HL-60 (cell line): ENCODE measurements around the gene POLD2.

Experiments used
- DNase-seq, 2 experiments: peaks; one replicate each; pipeline ENCODE4 v3.0.0-alpha.2; 2010 to 2020; ENCODE audit warnings: low read depth in 1 of 2, low spot score in 1 of 2
- H3K27ac ChIP-seq: fragments of 250-450 bp; sonication (Bioruptor Pico); replicated peaks from 2 replicates; pipeline ENCODE4 v1.5.1; 2020; ENCODE audit warnings: mild to moderate bottlenecking, moderate library complexity
- H3K27me3 ChIP-seq: fragments of 250-450 bp; sonication (Bioruptor Pico); 2 replicates; pipeline ENCODE4 v1.5.1; 2021; ENCODE audit warnings: mild to moderate bottlenecking, moderate library complexity; ENCODE audit not compliant: insufficient read depth, poor library complexity, severe bottlenecking
- H3K4me3 ChIP-seq: replicated peaks from 2 replicates; pipeline ENCODE4 v1.5.1; 2011; ENCODE audit warnings: mild to moderate bottlenecking, control low read depth, low read length; ENCODE audit not compliant: insufficient read depth
- CTCF ChIP-seq: IDR thresholded peaks from one replicate; pipeline ENCODE4 v1.5.1; 2011; ENCODE audit warnings: low read length, control low read depth, inconsistent platforms; ENCODE audit not compliant: insufficient read depth
- GABPA ChIP-seq: IDR thresholded peaks from 2 replicates; pipeline ENCODE4 v1.6.1; 2012; ENCODE audit warnings: low read depth
- POLR2AphosphoS5 ChIP-seq: IDR thresholded peaks from 2 replicates; pipeline ENCODE4 v1.6.1; 2012; ENCODE audit warnings: low read depth
- REST ChIP-seq: IDR thresholded peaks from 2 replicates; pipeline ENCODE4 v1.6.1; 2012; ENCODE audit warnings: low read depth; ENCODE audit not compliant: insufficient replicate concordance
- SPI1 ChIP-seq: IDR thresholded peaks from 2 replicates; pipeline ENCODE4 v1.6.1; 2012; ENCODE audit warnings: low read depth, mild to moderate bottlenecking, borderline replicate concordance

POLD2 gene

GRCh38 chr7:44162179-44162578 is 38.8 kb upstream of the POLD2 start:
- no peak overlapping the region for H3K27ac ChIP-seq
- DNase-seq = no peak
- H3K4me3 ChIP-seq = no peak overlapping the region
- H3K27me3 ChIP-seq = no peaks in the 10 kb centered on the region
- TF ChIP-seq SPI1 (no peak), CTCF (no peak), POLR2AphosphoS5 (no peak), GABPA (no peak), REST (no peak)

GRCh38 chr7:44161371-44161770 is 38.0 kb upstream of the POLD2 start:
- TF ChIP-seq REST = no peak
- no peak for TF ChIP-seq CTCF
- TF ChIP-seq POLR2AphosphoS5 = no peak
- no peak for TF ChIP-seq GABPA
- DNase-seq = no peak
- Histone ChIP-seq H3K27me3 (no peaks in the 10 kb centered on the region), H3K27ac (no peak overlapping the region), H3K4me3 (no peak overlapping the region)

GRCh38 chr7:44159824-44160630 is 36.7 kb upstream of the POLD2 start:
- no peak for DNase-seq

More at GRCh38 chr7:44159824-44160630, 36.7 kb upstream of the POLD2 start:
- H3K4me3 ChIP-seq = no peak overlapping the region
- no peaks in the 10 kb centered on the region for H3K27me3 ChIP-seq
- no peak overlapping the region for H3K27ac ChIP-seq
- no peak for TF ChIP-seq CTCF
- no peak for TF ChIP-seq REST
- no peak for TF ChIP-seq POLR2AphosphoS5
- TF ChIP-seq GABPA = no peak
- no peak for TF ChIP-seq SPI1
